Measurements from ENCODE around the gene C6orf132. TPM values are rescaled to one million over a fixed set of nuclear protein-coding genes. Genes with fewer than 3 reads are reported as not detected.
A peak's percentile ranks its signal among the peaks of the same experiment; 100 is the strongest.

C6orf132 gene
- total RNA-seq, 1 donor from 2014 or later = 1.3 TPM

GRCh38 chr6:42088101-42088591, 54.3 kb downstream of the C6orf132 start:
- Histone ChIP-seq H3K27ac (no peak overlapping the region), H3K4me1 (no peaks in the 10 kb centered on the region), H3K9me3 (no peaks in the 10 kb centered on the region), H3K4me3 (no peak overlapping the region), H3K36me3 (no peaks in the 10 kb centered on the region), H3K27me3 (no peaks in the 10 kb centered on the region)
- no peak for DNase-seq (ENCODE audit: low spot score in 2 of 2)
- intact Hi-C loops (cut with DNase I) = no loop called here
- no peak for TF ChIP-seq CTCF (IDR thresholded peaks at IDR 0.05)

- intact Hi-C loops (cut with DNase I) = no loop called here
- H3K36me3 ChIP-seq = peaks cover 8 to 9% of the 10 kb centered on the region in 2 donors
Observed at GRCh38 chr6:42086046-42087035, 56.1 kb downstream of the C6orf132 start.

GRCh38 chr6:42084889-42085288, 57.5 kb downstream of the C6orf132 start:
- H3K27me3 ChIP-seq = no peaks in the 10 kb centered on the region
- intact Hi-C loops (cut with DNase I) = no loop called here
- no peak for TF ChIP-seq CTCF (IDR thresholded peaks at IDR 0.05)
- no peaks in the 10 kb centered on the region for H3K4me1 ChIP-seq
- H3K9me3 ChIP-seq = no peaks in the 10 kb centered on the region
- H3K36me3 ChIP-seq = peaks cover 12 to 13% of the 10 kb centered on the region in 2 donors
- H3K27ac ChIP-seq = no peak overlapping the region
- no peak for DNase-seq (ENCODE audit: low spot score in 2 of 2)
- H3K4me3 ChIP-seq = no peak overlapping the region

More at GRCh38 chr6:42086046-42087035, 56.1 kb downstream of the C6orf132 start:
- TF ChIP-seq CTCF (IDR thresholded peaks at IDR 0.05) = no peak
- no peak for DNase-seq (ENCODE audit: low spot score in 2 of 2)
- no peaks in the 10 kb centered on the region for H3K27me3 ChIP-seq
- no peaks in the 10 kb centered on the region for H3K4me1 ChIP-seq
- no peak overlapping the region for H3K27ac ChIP-seq
- H3K4me3 ChIP-seq = no peak overlapping the region
- H3K9me3 ChIP-seq = no peaks in the 10 kb centered on the region

GRCh38 chr6:42083530-42083929, 58.9 kb downstream of the C6orf132 start:
- intact Hi-C loops (cut with DNase I) = no loop called here
- no peak overlapping the region for H3K4me3 ChIP-seq
- TF ChIP-seq CTCF (IDR thresholded peaks at IDR 0.05) = no peak

GRCh38 chr6:42079941-42080464, 62.4 kb downstream of the C6orf132 start:
- Histone ChIP-seq H3K36me3 (peaks cover 36 to 43% of the 10 kb centered on the region in 2 donors), H3K4me3 (no peak overlapping the region), H3K27me3 (no peaks in the 10 kb centered on the region), H3K9me3 (no peaks in the 10 kb centered on the region), H3K4me1 (no peaks in the 10 kb centered on the region), H3K27ac (peak overlapping the region in 1 of 2 donors; percentile 45)
- intact Hi-C loops (cut with DNase I) = loop anchor here (2.0 kb wide), 1 partner anchor 87 kb away; no protein-coding TSS in a partner anchor
- TF ChIP-seq CTCF (IDR thresholded peaks at IDR 0.05) = no peak
- DNase-seq (ENCODE audit: low spot score in 2 of 2) = no peak

More at GRCh38 chr6:42083530-42083929, 58.9 kb downstream of the C6orf132 start:
- Histone ChIP-seq H3K4me1 (no peaks in the 10 kb centered on the region), H3K36me3 (peaks cover 14 to 15% of the 10 kb centered on the region in 2 donors), H3K9me3 (no peaks in the 10 kb centered on the region), H3K27ac (no peak overlapping the region), H3K27me3 (no peaks in the 10 kb centered on the region)
- no peak for DNase-seq (ENCODE audit: low spot score in 2 of 2)
